BE2C (cell line): ENCODE data around the gene MFSD8.
"Not testable (repeated sequence)": the region's sequence is repeated elsewhere in the genome, so short reads cannot be mapped to it uniquely, and the experiment has no call there.

ENCODE experiments used
- DNase-seq: peaks from one replicate; pipeline ENCODE4 v3.0.0-alpha.2; 2020
- H3K27me3 ChIP-seq: fragments of 250-450 bp; sonication (Bioruptor Pico); 2 replicates; pipeline ENCODE4 v1.5.1; 2020; ENCODE audit warnings: mild to moderate bottlenecking
- H3K36me3 ChIP-seq: fragments of 250-450 bp; sonication (Bioruptor Pico); 2 replicates; pipeline ENCODE4 v1.5.1; 2020; ENCODE audit warnings: mild to moderate bottlenecking
- H3K4me1 ChIP-seq: fragments of 250-450 bp; sonication (Bioruptor Pico); 2 replicates; pipeline ENCODE4 v1.5.1; 2020
- H3K4me3 ChIP-seq: 2 replicates; pipeline ENCODE4 v1.5.1; 2011; ENCODE audit warnings: low read depth, low read length
- H3K9me3 ChIP-seq: fragments of 250-450 bp; sonication (Bioruptor Pico); 2 replicates; pipeline ENCODE4 v1.5.1; 2020
- TF ChIP-seq, protein P1 (sequence below): IDR thresholded peaks from 2 replicates; pipeline ENCODE4 v1.5.1; 2012; ENCODE audit warnings: mild to moderate bottlenecking, low read depth, low read length

MFSD8 gene

DNA sequence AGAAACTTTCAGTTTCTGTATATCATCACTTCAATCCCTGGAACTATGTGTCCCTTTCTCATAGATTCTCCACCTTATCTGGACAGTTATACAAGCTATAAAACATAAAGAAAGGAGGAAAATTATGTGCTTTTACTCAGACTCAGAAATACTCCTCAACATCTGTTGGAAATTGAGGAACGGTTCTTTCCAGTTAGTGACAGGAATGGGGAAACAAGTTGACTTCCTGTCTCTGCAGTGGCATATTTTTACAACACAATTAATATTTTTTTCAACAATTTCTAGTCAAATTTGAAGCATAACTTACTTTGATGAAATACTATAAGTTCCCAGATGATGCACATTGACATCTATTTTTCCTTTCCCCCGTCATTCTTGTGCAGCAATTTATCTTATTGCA, 28.2 kb upstream of the MFSD8 start:
- Histone ChIP-seq H3K4me1 (no peaks in the 10 kb centered on the region), H3K36me3 (no peaks in the 10 kb centered on the region)

DNA sequence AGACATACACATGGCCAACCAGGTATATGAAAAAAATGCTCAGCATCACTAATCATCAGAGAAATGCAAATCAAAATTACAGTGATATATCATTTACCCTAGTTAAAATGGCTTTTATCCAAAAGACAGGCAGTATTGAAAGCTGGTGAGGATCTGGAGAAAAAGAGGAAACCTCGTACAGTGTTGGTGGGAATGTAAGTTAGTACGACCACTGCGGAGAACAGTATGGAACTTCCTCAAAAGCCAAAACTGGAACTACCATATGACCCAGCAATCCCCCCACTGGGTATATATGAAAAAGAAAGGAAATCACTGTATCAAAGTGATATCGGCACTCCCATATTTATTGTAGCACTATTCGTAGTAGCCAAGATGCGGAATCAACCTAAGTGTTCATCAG, 23.7 kb upstream of the MFSD8 start:
- H3K9me3 ChIP-seq, result no peaks in the 10 kb centered on the region
- no peak overlapping the region for H3K4me3 ChIP-seq
- H3K27me3 ChIP-seq, result no peaks in the 10 kb centered on the region
- TF ChIP-seq, protein P1, sequence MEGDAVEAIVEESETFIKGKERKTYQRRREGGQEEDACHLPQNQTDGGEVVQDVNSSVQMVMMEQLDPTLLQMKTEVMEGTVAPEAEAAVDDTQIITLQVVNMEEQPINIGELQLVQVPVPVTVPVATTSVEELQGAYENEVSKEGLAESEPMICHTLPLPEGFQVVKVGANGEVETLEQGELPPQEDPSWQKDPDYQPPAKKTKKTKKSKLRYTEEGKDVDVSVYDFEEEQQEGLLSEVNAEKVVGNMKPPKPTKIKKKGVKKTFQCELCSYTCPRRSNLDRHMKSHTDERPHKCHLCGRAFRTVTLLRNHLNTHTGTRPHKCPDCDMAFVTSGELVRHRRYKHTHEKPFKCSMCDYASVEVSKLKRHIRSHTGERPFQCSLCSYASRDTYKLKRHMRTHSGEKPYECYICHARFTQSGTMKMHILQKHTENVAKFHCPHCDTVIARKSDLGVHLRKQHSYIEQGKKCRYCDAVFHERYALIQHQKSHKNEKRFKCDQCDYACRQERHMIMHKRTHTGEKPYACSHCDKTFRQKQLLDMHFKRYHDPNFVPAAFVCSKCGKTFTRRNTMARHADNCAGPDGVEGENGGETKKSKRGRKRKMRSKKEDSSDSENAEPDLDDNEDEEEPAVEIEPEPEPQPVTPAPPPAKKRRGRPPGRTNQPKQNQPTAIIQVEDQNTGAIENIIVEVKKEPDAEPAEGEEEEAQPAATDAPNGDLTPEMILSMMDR, result no peak
- H3K4me1 ChIP-seq, result no peaks in the 10 kb centered on the region
- H3K36me3 ChIP-seq, result peaks cover 8% of the 10 kb centered on the region; the same call in 1 of the 2 replicates
- DNase-seq, result no peak

More for the DNA sequence above, 28.2 kb upstream of the MFSD8 start:
- Histone ChIP-seq H3K9me3 (no peaks in the 10 kb centered on the region), H3K27me3 (no peaks in the 10 kb centered on the region), H3K4me3 (no peak overlapping the region)
- DNase-seq, result no peak
- TF ChIP-seq, protein P1, result no peak

DNA sequence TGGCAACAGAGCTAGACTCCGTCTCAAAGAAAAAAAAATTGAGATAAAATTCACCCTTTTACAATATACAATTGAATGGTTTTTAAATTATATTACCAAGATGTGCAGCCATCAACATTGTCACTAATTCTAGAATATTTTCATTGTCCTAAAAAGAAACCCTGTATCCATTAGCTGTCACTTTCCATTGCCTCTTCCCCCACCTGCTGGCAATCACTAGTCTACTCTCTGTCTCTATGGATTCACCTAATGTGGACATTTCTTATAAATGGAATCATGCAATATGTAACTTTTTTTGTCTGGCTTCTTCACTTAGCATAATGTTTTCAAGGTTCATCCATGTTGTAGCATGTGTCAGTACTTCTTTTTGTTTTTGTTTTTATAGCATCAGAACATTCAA, 21.0 kb upstream of the MFSD8 start:
- H3K36me3 ChIP-seq, result peaks cover 8% of the 10 kb centered on the region; the same call in 1 of the 2 replicates

DNA sequence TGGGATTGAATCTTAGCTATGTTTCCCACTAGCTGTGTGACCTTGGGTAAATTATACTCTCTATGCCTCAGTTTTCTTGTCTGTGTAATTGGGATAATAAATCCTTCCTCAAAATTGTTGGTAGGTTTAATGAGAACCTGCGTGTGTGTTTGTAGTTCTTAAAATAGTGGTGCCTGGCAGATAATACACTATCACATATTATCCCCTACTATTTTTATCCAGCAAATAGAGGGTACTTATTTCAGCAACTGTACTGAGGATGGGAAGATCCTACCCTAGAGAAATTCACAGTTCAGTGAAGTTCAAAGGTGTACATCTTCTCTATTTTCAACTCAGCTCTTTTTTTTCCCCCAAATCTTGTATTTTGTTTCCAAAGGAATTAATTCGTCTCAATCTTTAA, 17.5 kb upstream of the MFSD8 start:
- peaks cover 8% of the 10 kb centered on the region; the same call in 1 of the 2 replicates for H3K36me3 ChIP-seq
- TF ChIP-seq, protein P1, result no peak
- no peak overlapping the region for H3K4me3 ChIP-seq
- H3K27me3 ChIP-seq, result no peaks in the 10 kb centered on the region
- DNase-seq, result no peak
- H3K9me3 ChIP-seq, result no peaks in the 10 kb centered on the region
- H3K4me1 ChIP-seq, result no peaks in the 10 kb centered on the region

More for the DNA sequence above, 21.0 kb upstream of the MFSD8 start:
- Histone ChIP-seq H3K4me3 (no peak overlapping the region), H3K9me3 (no peaks in the 10 kb centered on the region), H3K4me1 (no peaks in the 10 kb centered on the region), H3K27me3 (no peaks in the 10 kb centered on the region)
- no peak for DNase-seq
- TF ChIP-seq, protein P1, result peak; percentile 16; the same call in 1 of the 2 replicates

DNA sequence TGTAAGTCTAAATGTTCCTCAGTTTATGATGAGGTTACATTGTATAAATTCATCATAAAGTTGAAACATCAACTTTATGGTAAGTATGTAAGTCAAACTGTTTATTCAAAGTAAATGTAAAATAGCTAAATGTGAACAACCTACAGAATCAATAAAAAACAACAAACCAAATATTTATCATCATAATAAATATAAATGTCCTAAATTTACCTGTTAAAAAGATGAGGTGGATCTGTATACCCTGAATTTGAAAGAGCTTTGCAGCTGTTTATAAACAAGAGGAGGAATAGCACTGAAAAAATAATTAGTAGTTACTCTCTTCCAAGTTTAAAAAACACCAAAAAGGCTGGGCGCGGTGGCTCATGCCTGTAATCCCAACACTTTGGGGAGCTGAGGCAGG, 14.0 kb upstream of the MFSD8 start:
- no peaks in the 10 kb centered on the region for H3K9me3 ChIP-seq
- no peaks in the 10 kb centered on the region for H3K4me1 ChIP-seq
- H3K36me3 ChIP-seq, result no peaks in the 10 kb centered on the region
- no peak overlapping the region for H3K4me3 ChIP-seq
- H3K27me3 ChIP-seq, result no peaks in the 10 kb centered on the region
- no peak for DNase-seq
- TF ChIP-seq, protein P1, result no peak

DNA sequence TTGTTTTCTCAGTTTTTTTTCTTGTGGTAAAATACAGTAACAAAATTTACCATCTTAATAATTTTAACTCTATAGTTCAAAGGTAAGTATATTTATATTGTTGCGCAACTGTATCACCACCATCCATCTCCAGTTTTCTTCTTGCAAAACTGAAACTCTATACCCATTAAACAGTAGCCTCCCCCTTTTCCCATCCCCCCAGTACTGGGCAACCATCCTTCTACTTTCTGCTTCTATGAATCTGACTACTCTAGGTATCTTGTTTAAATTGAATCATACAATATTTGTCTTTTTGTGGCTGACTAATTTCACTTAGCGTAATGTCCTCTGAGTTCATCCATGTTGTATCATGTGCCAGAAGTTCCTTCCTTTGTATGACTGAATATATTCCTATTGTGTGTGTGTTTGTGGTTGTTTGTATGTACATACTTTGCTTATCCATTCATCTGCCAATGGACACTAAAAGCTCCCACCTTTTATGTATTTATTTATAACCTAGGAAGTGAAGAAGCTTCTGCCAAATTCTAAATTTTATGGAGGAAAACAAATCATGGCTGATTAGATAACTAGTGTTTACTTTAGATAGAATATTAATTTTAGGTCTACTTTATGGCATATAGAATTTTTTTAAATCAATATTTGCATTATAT, 10.3 kb upstream of the MFSD8 start:
- DNase-seq, result no peak
- TF ChIP-seq, protein P1, result no peak
- no peaks in the 10 kb centered on the region for H3K27me3 ChIP-seq
- no peaks in the 10 kb centered on the region for H3K4me1 ChIP-seq
- no peak overlapping the region for H3K4me3 ChIP-seq
- no peaks in the 10 kb centered on the region for H3K36me3 ChIP-seq
- no peaks in the 10 kb centered on the region for H3K9me3 ChIP-seq

DNA sequence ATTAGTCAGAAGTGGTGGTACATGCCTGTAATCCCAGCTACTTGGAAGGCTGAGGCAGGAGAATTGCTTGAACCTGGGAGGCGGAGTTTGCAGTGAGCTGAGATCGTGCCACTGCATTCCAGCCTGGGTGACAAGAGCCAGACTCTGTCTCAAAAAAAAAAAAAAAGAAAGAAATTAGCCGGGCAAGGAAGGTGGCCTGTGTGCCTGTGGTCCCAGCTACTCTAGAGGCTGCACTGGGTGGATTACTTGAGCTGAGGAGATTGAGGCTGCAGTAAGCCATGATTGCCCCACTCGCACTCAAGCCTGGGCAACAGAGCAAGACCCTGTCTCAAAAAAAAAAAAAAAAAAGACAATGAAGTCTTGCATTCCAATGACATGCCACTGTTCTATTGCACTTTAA, 6.0 kb upstream of the MFSD8 start:
- H3K9me3 ChIP-seq, H3K4me1 ChIP-seq, DNase-seq, H3K36me3 ChIP-seq, H3K4me3 ChIP-seq, H3K27me3 ChIP-seq: not testable (repeated sequence)
